IMR-90 (cell line): ENCODE results near the gene MTCL1. TPM values are rescaled to one million over a fixed set of nuclear protein-coding genes. Genes with fewer than 3 reads are reported as not detected.

Source experiments
- ATAC-seq: fragments of 200-7000 bp; cut with Tn5 transposase; 2 replicates; pipeline ENCODE4 v1.9.1; 2020; ENCODE audit warnings: low read depth, mild to moderate bottlenecking, moderate library complexity
- BruUV-seq: library from RNA; stranded (reverse); fragments of 400-500 nt; replicated peaks from 2 replicates; lab custom pipeline; 2021; lab: Mats Ljungman, UMichigan
- CTCF ChIA-PET: fragments of 300-600 bp; formaldehyde crosslinking; extraction: SDS; loops from one replicate; lab custom pipeline; 2021; ENCODE audit warnings: antibody characterized with exemption; lab: Yijun Ruan, JAX
- POLR2A ChIA-PET: fragments of 300-600 bp; sonication (Branson Sonifier 250); formaldehyde crosslinking; loops from one replicate; lab custom pipeline; 2022; ENCODE audit warnings: antibody characterized with exemption; ENCODE audit not compliant: unreplicated experiment; lab: Charles Lee
- DNase-seq: peaks from one replicate; pipeline ENCODE4 v3.0.0; 2013
- H2AFZ ChIP-seq: replicated peaks from 2 replicates; pipeline ENCODE3; 2013; ENCODE audit warnings: low read length, mild to moderate bottlenecking; ENCODE audit not compliant: poor library complexity
- H2AK5ac ChIP-seq: 2 replicates; pipeline ENCODE4 v1.6.1; 2013; ENCODE audit warnings: low read depth, low read length, inconsistent platforms
- H2AK9ac ChIP-seq: replicated peaks from 2 replicates; pipeline ENCODE3; 2013; ENCODE audit warnings: mild to moderate bottlenecking, low read depth, low read length, moderate library complexity; ENCODE audit not compliant: poor library complexity
- H2BK120ac ChIP-seq: 2 replicates; pipeline ENCODE4 v1.6.1; 2013; ENCODE audit warnings: low read depth, low read length, inconsistent platforms
- H2BK15ac ChIP-seq: 3 replicates; pipeline ENCODE4 v1.6.1; 2013; ENCODE audit warnings: low read depth, low read length, inconsistent platforms
- H2BK20ac ChIP-seq: 2 replicates; pipeline ENCODE4 v1.6.1; 2013; ENCODE audit warnings: low read depth, mild to moderate bottlenecking, inconsistent platforms, low read length, moderate library complexity
- H2BK5ac ChIP-seq: 2 replicates; pipeline ENCODE4 v1.6.1; 2013; ENCODE audit warnings: mild to moderate bottlenecking, low read depth, low read length, inconsistent platforms; ENCODE audit not compliant: poor library complexity, severe bottlenecking
- H3K14ac ChIP-seq: replicated peaks from 2 replicates; pipeline ENCODE4 v1.6.1; 2013; ENCODE audit warnings: low read depth, low read length, inconsistent platforms
- H3K18ac ChIP-seq: 2 replicates; pipeline ENCODE4 v1.6.1; 2013; ENCODE audit warnings: low read depth, low read length, control low read depth
- H3K23ac ChIP-seq: 2 replicates; pipeline ENCODE4 v1.6.1; 2013; ENCODE audit warnings: low read depth, low read length, inconsistent platforms
- H3K27ac ChIP-seq: 2 replicates; pipeline ENCODE4 v1.5.1; 2013; ENCODE audit warnings: mild to moderate bottlenecking, control low read depth, low read length; ENCODE audit not compliant: insufficient read depth
- H3K27me3 ChIP-seq: 2 replicates; pipeline ENCODE4 v1.6.1; 2013; ENCODE audit warnings: low read length; ENCODE audit not compliant: control insufficient read depth, insufficient read depth
- H3K36me3 ChIP-seq: 2 replicates; pipeline ENCODE4 v1.6.1; 2013; ENCODE audit warnings: low read length, mixed read lengths; ENCODE audit not compliant: control insufficient read depth, insufficient read depth
- H3K4ac ChIP-seq: 2 replicates; pipeline ENCODE4 v1.6.1; 2013; ENCODE audit warnings: low read depth, low read length, inconsistent platforms
- H3K4me1 ChIP-seq: 2 replicates; pipeline ENCODE4 v1.6.1; 2013; ENCODE audit warnings: low read length, mixed read lengths; ENCODE audit not compliant: control insufficient read depth, insufficient read depth
- H3K4me2 ChIP-seq: 2 replicates; pipeline ENCODE4 v1.6.1; 2013; ENCODE audit warnings: low read depth, mild to moderate bottlenecking, control low read depth, low read length, moderate library complexity
- H3K4me3 ChIP-seq: 2 replicates; pipeline ENCODE4 v1.5.1; 2013; ENCODE audit warnings: low read depth, mild to moderate bottlenecking, control low read depth, low read length, moderate library complexity; ENCODE audit not compliant: insufficient read depth
- H3K56ac ChIP-seq: 2 replicates; pipeline ENCODE4 v1.6.1; 2013; ENCODE audit warnings: low read length, inconsistent platforms; ENCODE audit not compliant: insufficient read depth; ENCODE audit errors: extremely low read depth
- H3K79me1 ChIP-seq, 2 experiments: 2 replicates each; pipeline ENCODE4 v1.6.1; 2013; ENCODE audit warnings: low read length in 2 of 2, inconsistent platforms in 1 of 2, low read depth in 1 of 2
- H3K9ac ChIP-seq: 2 replicates; pipeline ENCODE4 v1.6.1; 2013; ENCODE audit warnings: low read depth, low read length, control low read depth
- H3K9me1 ChIP-seq: 2 replicates; pipeline ENCODE4 v1.6.1; 2013; ENCODE audit warnings: low read length, inconsistent platforms; ENCODE audit not compliant: insufficient read depth
- H3K9me3 ChIP-seq: 2 replicates; pipeline ENCODE4 v1.6.1; 2013; ENCODE audit warnings: low read length; ENCODE audit not compliant: control insufficient read depth, insufficient read depth
- H4K20me1 ChIP-seq: 2 replicates; pipeline ENCODE4 v1.6.1; 2013; ENCODE audit warnings: low read length, inconsistent platforms; ENCODE audit not compliant: insufficient read depth
- H4K5ac ChIP-seq: 2 replicates; pipeline ENCODE4 v1.6.1; 2013; ENCODE audit warnings: mild to moderate bottlenecking, low read depth, low read length, control low read depth
- H4K8ac ChIP-seq, 2 experiments: 2 replicates each; pipeline ENCODE4 v1.6.1; 2013; ENCODE audit warnings: low read depth in 2 of 2, low read length in 2 of 2, control low read depth in 1 of 2, inconsistent platforms in 1 of 2
- H4K91ac ChIP-seq: 2 replicates; pipeline ENCODE4 v1.6.1; 2013; ENCODE audit warnings: low read depth, low read length, inconsistent platforms; ENCODE audit not compliant: insufficient read depth
- BHLHE40 ChIP-seq: fragments of 150-350 bp; IDR thresholded peaks from 2 replicates; pipeline ENCODE4 v1.6.1; 2016; ENCODE audit warnings: mild to moderate bottlenecking, low read depth, low read length
- CHD1 ChIP-seq: IDR thresholded peaks from 2 replicates; pipeline ENCODE4 v1.6.1; 2012; ENCODE audit warnings: low read depth, low read length, improper control_type of control experiment
- FOS ChIP-seq: fragments of 150-350 bp; IDR thresholded peaks from 2 replicates; pipeline ENCODE4 v1.6.1; 2016; ENCODE audit warnings: low read depth, low read length
- MAZ ChIP-seq: IDR thresholded peaks from 2 replicates; pipeline ENCODE4 v1.6.1; 2012; ENCODE audit warnings: low read depth, mild to moderate bottlenecking, low read length, improper control_type of control experiment, moderate library complexity, borderline replicate concordance
- WGBS, 2 experiments: methylation state at CpG; one replicate each; pipeline versions ENCODE4 v1.1.5 to v1.1.7; 2013; ENCODE audit warnings: missing lambda C conversion rate in 2 of 2; ENCODE audit not compliant: insufficient read length in 1 of 2; ENCODE audit errors: extremely low coverage in 2 of 2; 5-methylcytosine and 5-hydroxymethylcytosine counted together
- dilution Hi-C: fragments of 300-500 bp; cut with HindIII; formaldehyde crosslinking; loops from one replicate; pipeline ENCODE4 v1.14.3; 2018; ENCODE audit warnings: low sequenced_read_pairs; ENCODE audit not compliant: unreplicated experiment
- in situ Hi-C: fragments of 300-500 bp; cut with MboI; formaldehyde crosslinking; loops from 3 replicates; pipeline ENCODE4 v1.14.3; 2019; ENCODE audit warnings: low sequenced_read_pairs, inconsistent platforms, mixed read lengths
- intact Hi-C: fragments of 100-400 bp; cut with micrococcal nuclease; formaldehyde crosslinking; loops from 2 replicates; pipeline ENCODE4 v1.10.0; 2022
- polyA plus RNA-seq, 3 experiments: library from polyadenylated mRNA; depleted of rRNA; stranded (reverse); fragments of >200 nt; gene quantifications; 2 replicates each; pipeline ENCODE4 v1.2.3, GENCODE V29; 2012; ENCODE audit warnings: low replicate concordance in 1 of 3
- total RNA-seq: library from RNA; depleted of rRNA; stranded (reverse); fragments of >200 nt; gene quantifications from 2 replicates; pipeline ENCODE4 v1.2.3, GENCODE V29; 2012

The MTCL1 gene
- total and polyA plus RNA-seq, 2 of the 4 experiments (the other 2 are of a cell fraction): 29.0 to 45.3 TPM

GRCh38 chr18:8811115-8811514 is 105.8 kb downstream of the MTCL1 start:
- Histone ChIP-seq H2BK15ac (peak overlapping the region; percentile 15; the same call in 1 of the 3 replicates), H2BK5ac (peak overlapping the region; percentile 80), H3K23ac (peak overlapping the region; percentile 70; the same call in 1 of the 2 replicates), H4K20me1 (no peaks in the 10 kb centered on the region), H3K79me1 (peaks cover 18 to 62% of the 10 kb centered on the region in 2 experiments), H3K9ac (no peak overlapping the region), H3K4me2 (no peak overlapping the region), H3K27ac (peak overlapping the region; percentile 74; the same call in 1 of the 2 replicates), H4K8ac (peak overlapping the region in 1 of 2 experiments; percentile 52; a peak in 2 of 4 replicates), H2AK5ac (peak overlapping the region; percentile 72), H3K9me1 (peaks cover 38% of the 10 kb centered on the region), H3K56ac (no peak overlapping the region), H2BK20ac (peak overlapping the region; percentile 53; the same call in 1 of the 2 replicates), H4K5ac (no peak overlapping the region), H2AK9ac (no peak overlapping the region), H3K4me3 (no peak overlapping the region), H2AFZ (no peak overlapping the region), H3K9me3 (no peaks in the 10 kb centered on the region), H2BK120ac (peak overlapping the region; percentile 84), H3K36me3 (peaks cover 53% of the 10 kb centered on the region), H3K18ac (no peak overlapping the region), H4K91ac (peak overlapping the region; percentile 61), H3K4ac (peak overlapping the region; percentile 79), H3K4me1 (peaks cover 34% of the 10 kb centered on the region), H3K14ac (peak overlapping the region; percentile 78; the same call in 1 of the 2 replicates), H3K27me3 (no peaks in the 10 kb centered on the region)
- TF ChIP-seq BHLHE40: no peak
- TF ChIP-seq CHD1: no peak
- no peak for TF ChIP-seq MAZ
- TF ChIP-seq FOS: no peak
- ATAC-seq: no peak
- no CpG with 5 or more reads among the region's 6 CpGs for WGBS, 2 experiments
- no TSS peak for BruUV-seq
- no peak for DNase-seq
- POLR2A ChIA-PET: interaction anchor here (0.6 kb wide), 1 partner anchor 10 kb away, joined by 3 read pairs; no protein-coding TSS in a partner anchor
- intact Hi-C loops: no loop called here
- dilution Hi-C loops: no loop called here
- in situ Hi-C loops: no loop called here
- CTCF ChIA-PET: no interaction called here
